HepG2 (cell line): ENCODE results near the gene TFF1. TPM values are rescaled to one million over a fixed set of nuclear protein-coding genes. Genes with fewer than 3 reads are reported as not detected.

Source experiments
- HNF1A ChIP-seq, 2 experiments: sonication (generic) in 1 of 2; formaldehyde crosslinking in 1 of 2; IDR thresholded peaks; 2 replicates each; pipeline versions ENCODE4 v1.4.0 to v1.6.1; 2016 to 2020; ENCODE audit warnings: borderline replicate concordance in 1 of 2, low read depth in 1 of 2, mild to moderate bottlenecking in 1 of 2, missing genetic modification reagents in 1 of 2
- KLF16 ChIP-seq, 2 experiments: sonication (generic) in 1 of 2; formaldehyde crosslinking in 1 of 2; IDR thresholded peaks; 2 replicates each; pipeline versions ENCODE4 v1.6.1 to v1.8.0; 2016 to 2023; ENCODE audit warnings: missing genetic modification reagents in 2 of 2, missing compliant biosample characterization in 1 of 2
- NAIF1 ChIP-seq: sonication (generic); formaldehyde crosslinking; IDR thresholded peaks from 2 replicates; pipeline ENCODE4 v1.5.0; 2020; ENCODE audit warnings: mild to moderate bottlenecking, missing genetic modification reagents, borderline replicate concordance
- PCBP1 ChIP-seq: fragments of 200-400 bp; formaldehyde crosslinking; IDR thresholded peaks from 2 replicates; pipeline ENCODE4 v1.6.1; 2017; ENCODE audit warnings: mild to moderate bottlenecking, low read depth, low read length, borderline replicate concordance
- TBX3 ChIP-seq: fragments of 450-650 bp; IDR thresholded peaks from 2 replicates; pipeline ENCODE4 v1.6.1; 2017; ENCODE audit warnings: antibody characterized with exemption, mild to moderate bottlenecking, inconsistent platforms, borderline replicate concordance
- YEATS4 ChIP-seq: sonication (generic); formaldehyde crosslinking; IDR thresholded peaks from 2 replicates; pipeline ENCODE4 v1.4.0; 2020; ENCODE audit warnings: missing genetic modification reagents, borderline replicate concordance
- ZNF280D ChIP-seq: sonication (generic); formaldehyde crosslinking; IDR thresholded peaks from 2 replicates; pipeline ENCODE4 v1.5.1; 2020; ENCODE audit warnings: mild to moderate bottlenecking, missing genetic modification reagents
- polyA plus RNA-seq, 8 experiments: library from polyadenylated mRNA; depleted of rRNA in 3 of 8; stranded (reverse) in 7 of 8; unstranded in 1 of 8; fragments of >200 nt; fragmentation: Illumina TruSeq in 4 of 8; extraction: Trizol in 4 of 8; gene quantifications; 2 replicates each; pipeline versions ENCODE4 v1.2.1 to v1.2.3, GENCODE V29; 2011 to 2016; ENCODE audit warnings: low read depth in 4 of 8, missing spikeins in 1 of 8, mixed read lengths in 1 of 8; ENCODE audit not compliant: insufficient read depth in 1 of 8
- total RNA-seq, 5 experiments: library from RNA; depleted of rRNA; stranded (reverse); fragments of >200 nt; fragmentation: Illumina TruSeq; extraction: Trizol; gene quantifications; 2 replicates each; pipeline ENCODE4 v1.2.3, GENCODE V29; 2016; ENCODE audit warnings: low read depth in 1 of 5
- TF ChIP-seq, protein P1 (sequence below): sonication (generic); formaldehyde crosslinking; IDR thresholded peaks from 2 replicates; pipeline ENCODE4 v1.8.1; 2023; ENCODE audit warnings: mild to moderate bottlenecking, missing genetic modification reagents
- TF ChIP-seq, protein P2 (sequence below): sonication (generic); formaldehyde crosslinking; IDR thresholded peaks from 2 replicates; pipeline ENCODE4 v1.5.0; 2020; ENCODE audit warnings: mild to moderate bottlenecking, missing genetic modification reagents, borderline replicate concordance
- TF ChIP-seq, protein P3 (sequence below): sonication (generic); formaldehyde crosslinking; IDR thresholded peaks from 2 replicates; pipeline ENCODE4 v1.4.0; 2020; ENCODE audit warnings: missing genetic modification reagents

TFF1 gene
- total and polyA plus RNA-seq, 2 of the 13 experiments (the other 11 are each of a cell fraction or from before 2014, with no cell fraction given) = 0.24 to 19.4 TPM

- TF ChIP-seq ZNF280D (CRISPR knock-in tag) = no peak
- TF ChIP-seq, protein P1, sequence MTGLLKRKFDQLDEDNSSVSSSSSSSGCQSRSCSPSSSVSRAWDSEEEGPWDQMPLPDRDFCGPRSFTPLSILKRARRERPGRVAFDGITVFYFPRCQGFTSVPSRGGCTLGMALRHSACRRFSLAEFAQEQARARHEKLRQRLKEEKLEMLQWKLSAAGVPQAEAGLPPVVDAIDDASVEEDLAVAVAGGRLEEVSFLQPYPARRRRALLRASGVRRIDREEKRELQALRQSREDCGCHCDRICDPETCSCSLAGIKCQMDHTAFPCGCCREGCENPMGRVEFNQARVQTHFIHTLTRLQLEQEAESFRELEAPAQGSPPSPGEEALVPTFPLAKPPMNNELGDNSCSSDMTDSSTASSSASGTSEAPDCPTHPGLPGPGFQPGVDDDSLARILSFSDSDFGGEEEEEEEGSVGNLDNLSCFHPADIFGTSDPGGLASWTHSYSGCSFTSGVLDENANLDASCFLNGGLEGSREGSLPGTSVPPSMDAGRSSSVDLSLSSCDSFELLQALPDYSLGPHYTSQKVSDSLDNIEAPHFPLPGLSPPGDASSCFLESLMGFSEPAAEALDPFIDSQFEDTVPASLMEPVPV (CRISPR knock-in tag) = no peak
- TF ChIP-seq, protein P2, sequence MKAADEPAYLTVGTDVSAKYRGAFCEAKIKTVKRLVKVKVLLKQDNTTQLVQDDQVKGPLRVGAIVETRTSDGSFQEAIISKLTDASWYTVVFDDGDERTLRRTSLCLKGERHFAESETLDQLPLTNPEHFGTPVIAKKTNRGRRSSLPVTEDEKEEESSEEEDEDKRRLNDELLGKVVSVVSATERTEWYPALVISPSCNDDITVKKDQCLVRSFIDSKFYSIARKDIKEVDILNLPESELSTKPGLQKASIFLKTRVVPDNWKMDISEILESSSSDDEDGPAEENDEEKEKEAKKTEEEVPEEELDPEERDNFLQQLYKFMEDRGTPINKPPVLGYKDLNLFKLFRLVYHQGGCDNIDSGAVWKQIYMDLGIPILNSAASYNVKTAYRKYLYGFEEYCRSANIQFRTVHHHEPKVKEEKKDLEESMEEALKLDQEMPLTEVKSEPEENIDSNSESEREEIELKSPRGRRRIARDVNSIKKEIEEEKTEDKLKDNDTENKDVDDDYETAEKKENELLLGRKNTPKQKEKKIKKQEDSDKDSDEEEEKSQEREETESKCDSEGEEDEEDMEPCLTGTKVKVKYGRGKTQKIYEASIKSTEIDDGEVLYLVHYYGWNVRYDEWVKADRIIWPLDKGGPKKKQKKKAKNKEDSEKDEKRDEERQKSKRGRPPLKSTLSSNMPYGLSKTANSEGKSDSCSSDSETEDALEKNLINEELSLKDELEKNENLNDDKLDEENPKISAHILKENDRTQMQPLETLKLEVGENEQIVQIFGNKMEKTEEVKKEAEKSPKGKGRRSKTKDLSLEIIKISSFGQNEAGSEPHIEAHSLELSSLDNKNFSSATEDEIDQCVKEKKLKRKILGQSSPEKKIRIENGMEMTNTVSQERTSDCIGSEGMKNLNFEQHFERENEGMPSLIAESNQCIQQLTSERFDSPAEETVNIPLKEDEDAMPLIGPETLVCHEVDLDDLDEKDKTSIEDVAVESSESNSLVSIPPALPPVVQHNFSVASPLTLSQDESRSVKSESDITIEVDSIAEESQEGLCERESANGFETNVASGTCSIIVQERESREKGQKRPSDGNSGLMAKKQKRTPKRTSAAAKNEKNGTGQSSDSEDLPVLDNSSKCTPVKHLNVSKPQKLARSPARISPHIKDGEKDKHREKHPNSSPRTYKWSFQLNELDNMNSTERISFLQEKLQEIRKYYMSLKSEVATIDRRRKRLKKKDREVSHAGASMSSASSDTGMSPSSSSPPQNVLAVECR (CRISPR knock-in tag) = peak; percentile 31; the same call in 1 of the 2 replicates
- TF ChIP-seq HNF1A (IDR thresholded peaks at IDR 0.05; ENCODE audit: low read depth) = no peak
- 0 out of 2 replicates have a peak, but pooled peaks have one; percentile 46 for TF ChIP-seq HNF1A (CRISPR knock-in tag; IDR thresholded peaks at IDR 0.05; ENCODE audit: borderline replicate concordance)
- TF ChIP-seq NAIF1 = no peak
- TF ChIP-seq TBX3 = no peak
- peak; percentile 28; the same call in 1 of the 2 replicates for TF ChIP-seq YEATS4 (CRISPR knock-in tag)
- TF ChIP-seq KLF16 (CRISPR knock-in tag; IDR thresholded peaks at IDR 0.05) = peak in 1 of 2 experiments; percentile 66; a peak in 1 of 4 replicates
- TF ChIP-seq, protein P3, sequence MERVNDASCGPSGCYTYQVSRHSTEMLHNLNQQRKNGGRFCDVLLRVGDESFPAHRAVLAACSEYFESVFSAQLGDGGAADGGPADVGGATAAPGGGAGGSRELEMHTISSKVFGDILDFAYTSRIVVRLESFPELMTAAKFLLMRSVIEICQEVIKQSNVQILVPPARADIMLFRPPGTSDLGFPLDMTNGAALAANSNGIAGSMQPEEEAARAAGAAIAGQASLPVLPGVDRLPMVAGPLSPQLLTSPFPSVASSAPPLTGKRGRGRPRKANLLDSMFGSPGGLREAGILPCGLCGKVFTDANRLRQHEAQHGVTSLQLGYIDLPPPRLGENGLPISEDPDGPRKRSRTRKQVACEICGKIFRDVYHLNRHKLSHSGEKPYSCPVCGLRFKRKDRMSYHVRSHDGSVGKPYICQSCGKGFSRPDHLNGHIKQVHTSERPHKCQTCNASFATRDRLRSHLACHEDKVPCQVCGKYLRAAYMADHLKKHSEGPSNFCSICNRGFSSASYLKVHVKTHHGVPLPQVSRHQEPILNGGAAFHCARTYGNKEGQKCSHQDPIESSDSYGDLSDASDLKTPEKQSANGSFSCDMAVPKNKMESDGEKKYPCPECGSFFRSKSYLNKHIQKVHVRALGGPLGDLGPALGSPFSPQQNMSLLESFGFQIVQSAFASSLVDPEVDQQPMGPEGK (CRISPR knock-in tag) = peak; percentile 59; the same call in 1 of the 2 replicates
- TF ChIP-seq PCBP1 = no peak
These were observed 23.1 kb upstream of the TFF1 start (continued) for GRCh38 chr21:42389449-42389835.
